Erythroblast (primary cell): ENCODE measurements around the gene CDK14.
"Not testable (repeated sequence)": the region's sequence is repeated elsewhere in the genome, so short reads cannot be mapped to it uniquely, and the experiment has no call there.

Experiments used
- DNase-seq, 2 experiments: peaks; one replicate each; lab custom pipeline; 2025; lab: John Stamatoyannopoulos, UW
- GATA1 ChIP-seq: IDR thresholded peaks from 2 replicates; pipeline ENCODE4 v1.6.1; 2011; ENCODE audit warnings: low read depth, mild to moderate bottlenecking, control low read depth, low read length, moderate library complexity
- POLR2A ChIP-seq: IDR thresholded peaks from 2 replicates; pipeline ENCODE4 v1.6.1; 2011; ENCODE audit warnings: mild to moderate bottlenecking, low read length

CDK14 gene

DNA sequence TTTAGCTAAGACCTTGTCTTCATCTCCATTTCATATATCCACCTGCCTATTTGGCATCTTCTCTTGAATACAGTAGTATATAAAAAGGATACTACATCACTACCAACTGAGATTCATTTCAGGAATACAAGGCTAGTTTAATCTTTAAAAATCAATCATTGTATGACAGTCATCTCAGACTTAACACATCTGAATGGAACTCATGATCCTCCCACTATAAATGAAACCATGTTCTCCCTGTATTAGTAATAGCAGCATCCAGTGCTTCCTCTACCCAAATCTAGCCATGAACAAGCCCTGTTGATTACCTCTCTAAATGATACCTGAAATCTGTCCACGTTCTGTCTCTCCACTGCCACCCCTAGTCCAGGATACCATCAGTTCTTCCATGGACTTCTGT lies 196.2 kb downstream of the CDK14 start:
- TF ChIP-seq POLR2A (no peak), GATA1 (no peak)
- DNase-seq, result no peak

GRCh38 chr7:90794234-90794633 lies 198.1 kb downstream of the CDK14 start:
- DNase-seq, result not testable (repeated sequence)

DNA sequence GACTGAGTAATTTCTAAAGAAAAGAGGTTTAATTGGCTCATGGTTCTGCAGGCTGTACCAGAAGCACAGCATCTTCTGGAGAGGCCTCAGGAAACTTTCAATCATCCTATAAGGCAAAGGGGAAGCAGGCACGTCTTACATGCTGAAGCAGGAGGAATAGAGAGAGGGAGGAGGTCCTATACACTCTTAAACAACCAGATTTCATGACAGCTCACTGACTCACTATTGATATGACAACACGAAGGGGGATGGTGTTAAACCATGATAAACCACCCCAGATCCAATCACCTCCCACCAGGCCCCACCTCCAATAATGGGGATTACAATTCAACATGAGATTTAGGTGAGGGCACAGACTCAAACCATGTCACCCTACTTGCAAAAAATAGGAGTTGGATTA lies 201.5 kb downstream of the CDK14 start:
- TF ChIP-seq GATA1 (no peak), POLR2A (no peak)
- DNase-seq, result no peak

DNA sequence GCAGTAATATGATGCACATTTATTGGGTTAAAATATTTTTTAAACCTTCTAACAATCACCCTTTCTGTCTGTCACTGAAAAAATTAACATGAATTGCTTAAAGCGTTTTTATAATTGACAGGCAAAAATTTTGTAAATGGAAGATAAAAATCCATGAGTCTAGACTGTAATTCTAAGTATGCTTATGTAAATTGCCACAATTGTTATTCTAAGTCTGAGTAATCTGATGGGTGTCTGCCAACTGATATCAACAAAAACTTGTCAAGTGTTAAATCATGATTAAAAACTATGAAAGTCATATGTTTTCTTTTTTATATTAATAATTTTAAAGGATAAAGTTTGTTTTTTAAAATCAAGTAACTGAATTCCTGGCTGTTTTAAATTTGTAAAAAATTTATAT lies 208.2 kb downstream of the CDK14 start:
- no peak for DNase-seq
- TF ChIP-seq POLR2A (no peak), GATA1 (no peak)

- not testable (repeated sequence) for DNase-seq
These were observed 219.4 kb downstream of the CDK14 start for GRCh38 chr7:90815552-90815951.

DNA sequence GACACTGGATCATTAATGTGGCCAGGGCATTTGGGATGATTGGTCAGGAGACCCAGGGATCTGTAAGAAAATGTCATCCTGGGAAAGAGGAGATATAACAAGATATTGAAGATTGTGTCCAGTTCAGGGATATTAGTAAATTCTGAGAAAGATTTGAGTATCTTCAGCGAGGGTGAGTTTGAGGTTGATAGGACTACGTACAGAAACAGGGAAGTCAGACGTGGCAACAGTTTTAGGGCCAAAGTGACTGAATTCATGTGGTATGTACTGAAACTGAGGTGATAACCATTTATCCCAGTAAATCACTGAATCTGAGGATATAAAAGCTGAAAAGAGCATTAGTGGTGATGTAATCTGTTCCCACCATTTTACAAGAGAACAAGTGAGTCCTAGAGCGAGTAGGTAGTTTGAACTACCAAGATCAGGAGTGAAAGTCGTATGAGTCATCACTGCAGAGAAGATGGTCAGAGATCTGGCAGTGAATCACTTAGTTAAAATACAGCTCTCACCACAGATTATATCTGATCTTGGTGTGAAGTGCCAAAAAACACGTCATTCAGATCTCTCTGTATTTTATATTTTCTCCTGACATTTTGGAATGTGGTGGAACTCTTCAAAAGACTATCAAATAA lies 220.5 kb downstream of the CDK14 start:
- TF ChIP-seq POLR2A (no peak), GATA1 (no peak)
- no peak for DNase-seq

DNA sequence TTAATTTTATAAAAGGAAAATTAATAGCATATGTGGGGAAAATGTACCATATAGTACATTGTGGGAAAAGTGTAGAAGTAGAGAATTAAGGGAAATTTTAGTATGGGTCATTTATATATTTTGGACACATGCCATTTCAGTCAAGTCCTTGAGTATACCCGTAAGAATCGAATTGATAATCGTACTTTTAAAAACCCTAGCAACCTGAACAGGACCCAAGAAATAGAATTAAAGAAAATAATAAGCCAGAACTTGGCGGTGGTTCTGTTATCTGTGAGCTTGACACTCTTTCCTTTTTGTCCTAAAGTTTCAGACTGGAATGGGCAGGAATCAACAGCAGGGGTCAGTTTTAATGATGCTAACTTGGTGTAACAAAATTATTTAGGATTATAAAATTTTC lies 221.0 kb downstream of the CDK14 start:
- DNase-seq, result no peak
- TF ChIP-seq POLR2A, result no peak

GRCh38 chr7:90817846-90818245 lies 221.7 kb downstream of the CDK14 start:
- TF ChIP-seq GATA1, result no peak
- TF ChIP-seq POLR2A, result no peak
- no peak for DNase-seq

DNA sequence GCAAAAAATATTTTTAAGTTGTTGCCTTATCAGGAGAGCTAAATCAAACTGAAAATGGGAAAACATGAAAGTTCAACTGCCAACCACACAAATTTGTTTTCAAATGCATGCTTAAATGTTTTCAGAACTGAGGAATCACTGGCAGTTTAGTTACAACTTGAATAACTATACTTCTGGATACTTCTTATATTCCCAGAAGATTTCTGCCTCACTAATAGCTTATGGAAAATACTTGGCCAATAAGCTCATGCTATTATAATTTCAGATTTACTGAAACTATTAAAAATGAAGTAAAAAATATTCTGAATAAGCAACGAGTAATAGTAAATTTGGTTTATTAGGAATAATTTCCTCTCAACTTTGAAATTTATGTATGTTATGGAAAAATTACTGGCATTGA lies 222.2 kb downstream of the CDK14 start:
- no peak for TF ChIP-seq POLR2A
- TF ChIP-seq GATA1, result no peak
- no peak for DNase-seq

DNA sequence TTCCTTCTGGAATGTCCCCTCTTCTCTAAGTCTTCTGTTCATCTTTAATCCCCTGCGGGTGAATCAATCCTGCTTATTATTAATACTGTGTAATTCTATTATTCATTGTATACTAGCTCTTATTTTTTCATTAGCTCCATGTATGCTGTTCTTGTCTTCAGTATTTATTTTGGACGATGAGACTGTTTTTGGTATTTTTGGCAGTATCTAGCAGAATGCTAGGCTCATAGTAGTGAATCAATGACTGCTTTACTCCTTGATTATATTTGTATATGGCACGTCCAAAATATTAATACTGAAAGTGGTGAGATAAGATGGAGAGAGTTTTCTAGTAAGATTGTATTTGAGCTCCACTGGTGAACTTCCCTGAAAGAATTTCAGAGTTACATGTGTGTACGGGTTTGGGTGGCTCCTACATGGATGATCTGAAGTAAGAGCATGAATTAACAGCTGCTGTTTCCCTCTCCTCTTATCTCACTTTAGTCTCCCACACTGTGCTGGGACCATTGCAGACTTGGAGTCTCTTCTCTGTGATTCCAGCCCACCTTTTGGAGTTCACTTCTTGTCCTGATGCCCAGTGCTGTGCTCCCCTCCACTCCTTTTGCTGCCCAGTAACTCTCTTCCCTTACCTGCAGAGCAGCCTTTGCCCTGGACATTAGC lies 226.0 kb downstream of the CDK14 start:
- TF ChIP-seq POLR2A (no peak), GATA1 (no peak)

GRCh38 chr7:90824386-90825307 lies 228.5 kb downstream of the CDK14 start:
- no peak for DNase-seq
- no peak for TF ChIP-seq GATA1
- no peak for TF ChIP-seq POLR2A

More for the DNA sequence above, 226.0 kb downstream of the CDK14 start:
- DNase-seq, result no peak

GRCh38 chr7:90825779-90826178 lies 229.7 kb downstream of the CDK14 start:
- no peak for DNase-seq
- TF ChIP-seq POLR2A (no peak), GATA1 (no peak)

GRCh38 chr7:90828601-90829000 lies 232.5 kb downstream of the CDK14 start:
- TF ChIP-seq POLR2A (no peak), GATA1 (no peak)
- no peak for DNase-seq

GRCh38 chr7:90830308-90830707 lies 234.2 kb downstream of the CDK14 start:
- no peak for TF ChIP-seq GATA1
- no peak for TF ChIP-seq POLR2A
- no peak for DNase-seq
